ENCODE results near the gene MADD. TPM values are rescaled to one million over a fixed set of nuclear protein-coding genes. Genes with fewer than 3 reads are reported as not detected.
A peak's percentile ranks its signal among the peaks of the same experiment; 100 is the strongest.

MADD gene
- total RNA-seq, 1 experiment from 2014 or later: 26.4 TPM

DNA sequence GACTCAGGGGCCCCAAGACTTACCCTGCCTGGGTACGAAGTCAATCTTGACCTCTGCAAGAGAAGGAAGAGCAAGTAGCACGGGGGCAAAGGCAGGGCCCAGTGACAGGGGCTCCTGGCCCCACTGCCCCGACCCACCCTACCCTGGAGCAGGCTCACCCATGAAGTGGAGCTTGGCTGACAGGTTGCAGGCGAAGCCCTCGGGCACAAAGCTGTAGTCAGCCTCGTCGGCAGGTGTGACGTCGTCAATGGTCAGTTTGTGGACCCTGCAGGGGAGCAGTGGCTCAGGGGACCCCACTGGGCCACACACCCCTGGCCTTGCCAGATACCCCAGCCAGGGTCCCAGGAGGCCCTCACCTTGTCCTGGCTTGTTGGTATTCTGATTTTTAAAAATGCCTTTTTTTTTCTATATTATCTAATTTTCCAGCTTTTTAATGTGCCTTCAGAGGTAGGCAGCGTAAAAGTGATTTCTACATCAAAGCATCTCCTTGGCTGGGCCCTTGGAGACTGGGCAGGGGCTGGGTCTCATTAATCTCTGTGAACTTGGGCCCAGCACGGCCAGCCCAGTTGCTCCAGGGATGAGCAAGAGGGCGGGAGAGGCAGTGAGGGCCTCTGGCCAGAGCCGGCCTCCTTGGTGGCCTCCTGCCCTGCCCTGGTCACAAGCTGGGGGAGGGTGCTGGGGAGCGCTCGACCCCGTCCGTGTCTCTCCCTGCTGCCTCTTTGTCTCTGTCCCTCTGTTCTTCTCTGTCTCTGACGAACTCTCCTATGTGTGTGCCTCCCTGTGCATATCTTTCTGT is 71.2 kb downstream of the MADD start:
- H3K9me2 ChIP-seq (replicated peaks; ENCODE audit: low read length): no peaks in the 10 kb centered on the region
- H3K4me3 ChIP-seq (ENCODE audit: low read length): no peak overlapping the region
- no peaks in the 10 kb centered on the region for H3F3A ChIP-seq (ENCODE audit: low read length, unreplicated experiment)
- no TSS peak for BruUV-seq (replicated peaks)
- no peaks in the 10 kb centered on the region for H4K20me1 ChIP-seq (ENCODE audit: low read length)
- no peak overlapping the region for H3K9ac ChIP-seq (ENCODE audit: low read length)
- ATAC-seq: peak; percentile 35; the same call in 1 of the 2 replicates
- H3K9me3 ChIP-seq (ENCODE audit: low read length): no peaks in the 10 kb centered on the region
- no peaks in the 10 kb centered on the region for H3K27me3 ChIP-seq (ENCODE audit: low read length)
- H3K36me3 ChIP-seq (ENCODE audit: low read depth, low read length): no peaks in the 10 kb centered on the region
- no peaks in the 10 kb centered on the region for H3K4me1 ChIP-seq (ENCODE audit: insufficient read depth, low read length)
- H3K27ac ChIP-seq (ENCODE audit: low read length): no peak overlapping the region
- no peak overlapping the region for H3K4me2 ChIP-seq (ENCODE audit: low read length)
- H2AFZ ChIP-seq (ENCODE audit: low read length): no peak overlapping the region
- intact Hi-C loops (cut with micrococcal nuclease): no loop called here
- TF ChIP-seq, protein P1, sequence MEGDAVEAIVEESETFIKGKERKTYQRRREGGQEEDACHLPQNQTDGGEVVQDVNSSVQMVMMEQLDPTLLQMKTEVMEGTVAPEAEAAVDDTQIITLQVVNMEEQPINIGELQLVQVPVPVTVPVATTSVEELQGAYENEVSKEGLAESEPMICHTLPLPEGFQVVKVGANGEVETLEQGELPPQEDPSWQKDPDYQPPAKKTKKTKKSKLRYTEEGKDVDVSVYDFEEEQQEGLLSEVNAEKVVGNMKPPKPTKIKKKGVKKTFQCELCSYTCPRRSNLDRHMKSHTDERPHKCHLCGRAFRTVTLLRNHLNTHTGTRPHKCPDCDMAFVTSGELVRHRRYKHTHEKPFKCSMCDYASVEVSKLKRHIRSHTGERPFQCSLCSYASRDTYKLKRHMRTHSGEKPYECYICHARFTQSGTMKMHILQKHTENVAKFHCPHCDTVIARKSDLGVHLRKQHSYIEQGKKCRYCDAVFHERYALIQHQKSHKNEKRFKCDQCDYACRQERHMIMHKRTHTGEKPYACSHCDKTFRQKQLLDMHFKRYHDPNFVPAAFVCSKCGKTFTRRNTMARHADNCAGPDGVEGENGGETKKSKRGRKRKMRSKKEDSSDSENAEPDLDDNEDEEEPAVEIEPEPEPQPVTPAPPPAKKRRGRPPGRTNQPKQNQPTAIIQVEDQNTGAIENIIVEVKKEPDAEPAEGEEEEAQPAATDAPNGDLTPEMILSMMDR (conservative IDR thresholded peaks at IDR 0.05; ENCODE audit: low read depth, low read length): no peak
- no peak for TF ChIP-seq EZH2 (IDR thresholded peaks at IDR 0.05; ENCODE audit: low read length, unreplicated experiment)
- no peak for TF ChIP-seq EZH2phosphoT487 (IDR thresholded peaks at IDR 0.05; ENCODE audit: borderline replicate concordance, low read length)
- ChIA-PET CTCF (interaction anchor here (0.6 to 1.1 kb wide), 2 partner anchors 12 to 14 kb away, joined by 4 read pairs; no protein-coding TSS in a partner anchor), POLR2A (ENCODE audit: unreplicated experiment) (no interaction called here)
- no peak for DNase-seq
- H3K79me2 ChIP-seq (ENCODE audit: low read length): no peaks in the 10 kb centered on the region

DNA sequence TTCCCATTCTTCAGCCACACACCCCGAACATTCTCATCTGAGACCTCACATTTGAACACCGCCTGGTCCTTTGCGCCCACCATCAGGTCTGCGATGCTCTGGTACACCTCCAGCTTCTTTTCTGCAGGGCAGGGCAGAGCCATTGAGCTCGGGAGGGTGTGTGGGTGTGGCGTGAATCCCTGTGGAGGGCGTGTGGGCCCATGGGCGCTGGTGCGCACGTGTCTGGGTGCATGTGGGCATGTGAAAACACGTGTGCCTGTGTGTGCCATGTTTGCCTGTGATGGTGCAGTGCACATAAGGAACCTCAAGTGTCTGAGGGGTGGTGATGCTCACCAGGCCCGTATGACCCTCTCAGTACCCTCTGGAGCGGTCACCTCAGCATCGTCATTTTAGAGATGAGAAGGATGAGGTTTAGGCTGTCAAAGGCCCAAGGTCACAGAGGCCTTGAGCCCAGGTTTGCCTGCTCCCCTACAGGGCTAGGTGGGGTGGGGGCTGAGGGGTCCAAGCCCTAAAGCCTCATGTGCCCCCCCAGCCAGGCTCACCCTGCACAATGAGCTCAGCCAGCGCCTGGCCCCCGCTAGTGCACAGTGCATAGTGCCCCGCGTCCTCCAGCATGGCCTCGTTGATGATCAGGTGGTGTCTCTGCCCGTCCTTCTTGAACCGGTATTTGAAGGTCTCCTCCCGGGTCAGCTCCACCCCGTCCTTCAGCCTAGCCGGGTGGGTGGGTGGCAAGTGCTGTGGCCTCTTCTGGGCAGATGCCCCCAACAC is 72.3 kb downstream of the MADD start:
- Histone ChIP-seq H2AFZ (ENCODE audit: low read length) (no peak overlapping the region), H3K9ac (ENCODE audit: low read length) (no peak overlapping the region), H3K36me3 (ENCODE audit: low read depth, low read length) (no peaks in the 10 kb centered on the region), H4K20me1 (ENCODE audit: low read length) (no peaks in the 10 kb centered on the region), H3K4me1 (ENCODE audit: insufficient read depth, low read length) (no peaks in the 10 kb centered on the region), H3K9me2 (replicated peaks; ENCODE audit: low read length) (no peaks in the 10 kb centered on the region), H3K27me3 (ENCODE audit: low read length) (no peaks in the 10 kb centered on the region), H3K4me2 (ENCODE audit: low read length) (no peak overlapping the region), H3K27ac (ENCODE audit: low read length) (no peak overlapping the region), H3K9me3 (ENCODE audit: low read length) (no peaks in the 10 kb centered on the region), H3K4me3 (ENCODE audit: low read length) (no peak overlapping the region), H3F3A (ENCODE audit: low read length, unreplicated experiment) (no peaks in the 10 kb centered on the region), H3K79me2 (ENCODE audit: low read length) (no peaks in the 10 kb centered on the region)
- POLR2A ChIA-PET (ENCODE audit: unreplicated experiment): no interaction called here
- no peak for DNase-seq
- BruUV-seq (replicated peaks): no TSS peak
- CTCF ChIA-PET: no interaction called here
- TF ChIP-seq EZH2 (IDR thresholded peaks at IDR 0.05; ENCODE audit: low read length, unreplicated experiment) (no peak), EZH2phosphoT487 (IDR thresholded peaks at IDR 0.05; ENCODE audit: borderline replicate concordance, low read length) (no peak)
- TF ChIP-seq, protein P1 (conservative IDR thresholded peaks at IDR 0.05; ENCODE audit: low read depth, low read length): no peak
- ATAC-seq: no peak
- intact Hi-C loops (cut with micrococcal nuclease): no loop called here
